Heart right ventricle (tissue), 16 donors: ENCODE results near the gene ALMS1. TPM values are rescaled to one million over a fixed set of nuclear protein-coding genes. Genes with fewer than 3 reads are reported as not detected.

Experiments
- ATAC-seq, 8 donors: fragments of 200-7000 bp; cut with Tn5 transposase; one replicate each; pipeline ENCODE4 v1.9.1; 2020; ENCODE audit warnings: mild to moderate bottlenecking in 8 of 8, moderate library complexity in 8 of 8, moderate number of reproducible peaks in 1 of 8
- DNase-seq, 2 donors: peaks; one replicate each; pipeline ENCODE4 v3.0.0-alpha.2; 2020
- H3K27ac ChIP-seq, 10 donors: fragments of 200-600 bp; sonication (generic) in 2 of 10; one replicate each; pipeline versions ENCODE4 v1.5.0 to v1.8.0; 2020 to 2022; ENCODE audit warnings: mild to moderate bottlenecking in 3 of 10
- H3K27me3 ChIP-seq, 7 donors: fragments of 200-600 bp; one replicate each; pipeline ENCODE4 v1.8.0; 2021 to 2022; ENCODE audit warnings: mild to moderate bottlenecking in 2 of 7
- H3K36me3 ChIP-seq, 9 donors: fragments of 200-600 bp; sonication (generic) in 1 of 9; one replicate each; pipeline versions ENCODE4 v1.5.0 to v1.8.0; 2020 to 2022; ENCODE audit warnings: mild to moderate bottlenecking in 2 of 9
- H3K4me1 ChIP-seq, 9 donors: fragments of 200-600 bp; sonication (generic) in 1 of 9; one replicate each; pipeline versions ENCODE4 v1.5.0 to v1.8.0; 2020 to 2022; ENCODE audit warnings: mild to moderate bottlenecking in 4 of 9
- H3K4me3 ChIP-seq, 10 donors: fragments of 200-600 bp; sonication (generic) in 2 of 10; one replicate each; pipeline versions ENCODE4 v1.5.0 to v1.8.0; 2020 to 2022; ENCODE audit warnings: mild to moderate bottlenecking in 7 of 10, moderate library complexity in 2 of 10
- H3K9me3 ChIP-seq, 11 donors: fragments of 200-600 bp in 10 of 11; sonication (generic) in 2 of 11; one replicate each; pipeline versions ENCODE4 v1.5.0 to v1.8.0; 2013 to 2022; ENCODE audit warnings: mild to moderate bottlenecking in 2 of 11, control low read depth in 1 of 11, moderate library complexity in 1 of 11
- CTCF ChIP-seq, 9 donors: fragments of 200-600 bp; sonication (generic) in 2 of 9; IDR thresholded peaks; one replicate each; pipeline versions ENCODE4 v1.5.0 to v1.8.0; 2021 to 2022; ENCODE audit warnings: antibody characterized with exemption in 9 of 9, mild to moderate bottlenecking in 5 of 9, moderate library complexity in 1 of 9
- WGBS, 2 donors: extraction: QIAGEN DNeasy Blood & Tissue Kit; methylation state at CpG; one replicate each; pipeline ENCODE4 v1.1.7; 2013; ENCODE audit warnings: inconsistent platforms in 1 of 2; 5-methylcytosine and 5-hydroxymethylcytosine counted together
- intact Hi-C, 10 donors: fragments of 100-400 bp; cut with DNase I; formaldehyde crosslinking; loops; one replicate each; pipeline versions ENCODE4 v1.11.1 to v1.14.2; 2022
- polyA plus RNA-seq, 2 donors: library from polyadenylated mRNA; stranded (reverse); fragments of 200-250 nt; gene quantifications; one replicate each; pipeline ENCODE4 v1.2.3, GENCODE V29; 2013
- total RNA-seq, 10 donors: library from RNA; stranded (reverse); fragmentation: NEBNext Ultra II Directional in 3 of 10; extraction: Animal tissue kit (Norgen Biotek cat#: 25700) in 3 of 10; gene quantifications; one replicate each; pipeline versions ENCODE4 v1.2.1 to v1.2.4, GENCODE V29; 2021 to 2023
- donor health status: Arrhythmogenic right ventricular cardiomyopathy.
- donor health status: ischemic (EF 13 %, LVEDD 7.1; RV severe dilation, severe dysfunction).
- donor health status: healthy with polysubstance abuse.
- donor health status: DM: no; HTN: yes; CAD: no.
- donor health status: DM: no; HTN: no; CAD: no.
- donor health status: ischemic (EF 25% LVEDD 6.9; RV normal size, moderate dysfunction).
- donor health status: ischemic (EF 25% LVEDD 5.7; RV mildly dilated, moderate dysfunction).
- donor health status: healthy.
- donor health status: DM: yes; HTN: yes; CAD: no.
- donor health status: Ischemic cardiomyopathy.
- donor health status: ischemic (EF 35%, LVEDD 5.7; RV mildly dilated, moderate dysfunction).
- donor health status: nonischemic (EF 11% LVEDD 7.7; RV severe dilation, severe dysfunction).
- donor health status: DM: yes; HTN: yes; CAD: no.
- donor health status: PGD.
- donor health status: ischemic (EF 29% LVEDD 5.4; RV normal size, mild dysfunction).
- donor health status: nonischemic (EF 23%, LVEDD 6.1; RV moderate dilation, normal function).

Gene ALMS1
- total and polyA plus RNA-seq, 12 donors = 3.8 to 16.9 (median 9.7) TPM

- Histone ChIP-seq H3K27me3 (no peaks in the 10 kb centered on the region), H3K36me3 (peaks cover 0 to 53% (median 8%) of the 10 kb centered on the region in 9 donors), H3K27ac (no peak overlapping the region), H3K4me3 (no peak overlapping the region), H3K9me3 (no peaks in the 10 kb centered on the region), H3K4me1 (no peaks in the 10 kb centered on the region)
- ATAC-seq = no peak
- no peak for TF ChIP-seq CTCF (IDR thresholded peaks at IDR 0.05)
- intact Hi-C loops = no loop called here
- no peak for DNase-seq
- WGBS, 2 donors = 92 to 93% methylated on average over 3 of the region's 3 CpGs
These were observed 40.5 kb downstream of the ALMS1 start for GRCh38 chr2:73426176-73426575.

GRCh38 chr2:73436019-73436418 lies 50.4 kb downstream of the ALMS1 start:
- Histone ChIP-seq H3K9me3 (peaks cover 0 to 26% (median 12%) of the 10 kb centered on the region in 11 donors), H3K27ac (no peak overlapping the region), H3K36me3 (peaks cover 0 to 88% (median 46%) of the 10 kb centered on the region in 9 donors), H3K4me3 (no peak overlapping the region), H3K4me1 (no peaks in the 10 kb centered on the region), H3K27me3 (no peaks in the 10 kb centered on the region)
- ATAC-seq = no peak
- WGBS, 2 donors = 98 to 100% methylated on average over 1 of the region's 1 CpG
- DNase-seq = no peak
- TF ChIP-seq CTCF (IDR thresholded peaks at IDR 0.05) = no peak
- intact Hi-C loops = no loop called here

GRCh38 chr2:73444202-73444601 lies 58.6 kb downstream of the ALMS1 start:
- no peaks in the 10 kb centered on the region for H3K4me1 ChIP-seq
- no peaks in the 10 kb centered on the region for H3K9me3 ChIP-seq
- intact Hi-C loops = no loop called here
- H3K36me3 ChIP-seq = peaks cover 0 to 76% (median 12%) of the 10 kb centered on the region in 9 donors
- ATAC-seq (no peak), DNase-seq (no peak)
- no peaks in the 10 kb centered on the region for H3K27me3 ChIP-seq
- H3K4me3 ChIP-seq = no peak overlapping the region
- no peak overlapping the region for H3K27ac ChIP-seq
- 96 to 97% methylated on average over 3 of the region's 3 CpGs for WGBS, 2 donors
- TF ChIP-seq CTCF (IDR thresholded peaks at IDR 0.05) = no peak

GRCh38 chr2:73448856-73449255 lies 63.2 kb downstream of the ALMS1 start:
- no peak for ATAC-seq
- intact Hi-C loops = no loop called here
- H3K9me3 ChIP-seq = no peaks in the 10 kb centered on the region
- peaks cover 0 to 91% (median 29%) of the 10 kb centered on the region in 9 donors for H3K36me3 ChIP-seq
- no peak overlapping the region for H3K4me3 ChIP-seq
- no peak overlapping the region for H3K27ac ChIP-seq
- TF ChIP-seq CTCF (IDR thresholded peaks at IDR 0.05) = no peak
- H3K27me3 ChIP-seq = no peaks in the 10 kb centered on the region
- H3K4me1 ChIP-seq = no peaks in the 10 kb centered on the region
- no peak for DNase-seq
- WGBS, 2 donors = 83 to 93% methylated on average over 3 of the region's 3 CpGs
